ENCODE results near the gene GALNT18. TPM values are rescaled to one million over a fixed set of nuclear protein-coding genes. Genes with fewer than 3 reads are reported as not detected.

Gene GALNT18
- total RNA-seq, 1 experiment from 2014 or later: 9.2 TPM

- Mint-ChIP-seq H3K27ac (ENCODE audit: unreplicated experiment) (no peak overlapping the region), H3K4me1 (ENCODE audit: low read depth, unreplicated experiment) (peaks cover 9% of the 10 kb centered on the region), H3K36me3 (ENCODE audit: insufficient read depth, unreplicated experiment) (no peaks in the 10 kb centered on the region), H3K4me3 (ENCODE audit: low read depth, unreplicated experiment) (no peak overlapping the region), H3K27me3 (ENCODE audit: unreplicated experiment) (peaks cover 13% of the 10 kb centered on the region), H3K9me3 (ENCODE audit: low read depth, unreplicated experiment) (no peaks in the 10 kb centered on the region)
- CTCF ChIA-PET: no interaction called here
- DNase-seq: no peak
- intact Hi-C loops (cut with micrococcal nuclease; ENCODE audit: unreplicated experiment): no loop called here
- TF ChIP-seq CTCF (IDR thresholded peaks at IDR 0.05; ENCODE audit: unreplicated experiment): no peak
- no TSS peak for BruUV-seq (replicated peaks)
These were observed 41.8 kb downstream of the GALNT18 start for GRCh38 chr11:11580012-11580411.

GRCh38 chr11:11579012-11579988 is 42.5 kb downstream of the GALNT18 start:
- no peaks in the 10 kb centered on the region for H3K36me3 Mint-ChIP-seq (ENCODE audit: insufficient read depth, unreplicated experiment)
- TF ChIP-seq CTCF (IDR thresholded peaks at IDR 0.05; ENCODE audit: unreplicated experiment): no peak
- H3K27ac Mint-ChIP-seq (ENCODE audit: unreplicated experiment): no peak overlapping the region
- intact Hi-C loops (cut with micrococcal nuclease; ENCODE audit: unreplicated experiment): no loop called here
- CTCF ChIA-PET: no interaction called here
- no peak for DNase-seq
- peaks cover 13% of the 10 kb centered on the region for H3K27me3 Mint-ChIP-seq (ENCODE audit: unreplicated experiment)
- no peak overlapping the region for H3K4me3 Mint-ChIP-seq (ENCODE audit: low read depth, unreplicated experiment)
- peaks cover 5% of the 10 kb centered on the region for H3K4me1 Mint-ChIP-seq (ENCODE audit: low read depth, unreplicated experiment)
- no TSS peak for BruUV-seq (replicated peaks)
- no peaks in the 10 kb centered on the region for H3K9me3 Mint-ChIP-seq (ENCODE audit: low read depth, unreplicated experiment)

- no peak for TF ChIP-seq CTCF (IDR thresholded peaks at IDR 0.05; ENCODE audit: unreplicated experiment)
- Mint-ChIP-seq H3K27me3 (ENCODE audit: unreplicated experiment) (peaks cover 13% of the 10 kb centered on the region), H3K27ac (ENCODE audit: unreplicated experiment) (no peak overlapping the region), H3K4me1 (ENCODE audit: low read depth, unreplicated experiment) (no peaks in the 10 kb centered on the region), H3K4me3 (ENCODE audit: low read depth, unreplicated experiment) (no peak overlapping the region), H3K9me3 (ENCODE audit: low read depth, unreplicated experiment) (no peaks in the 10 kb centered on the region), H3K36me3 (ENCODE audit: insufficient read depth, unreplicated experiment) (no peaks in the 10 kb centered on the region)
- no TSS peak for BruUV-seq (replicated peaks)
- intact Hi-C loops (cut with micrococcal nuclease; ENCODE audit: unreplicated experiment): no loop called here
- no peak for DNase-seq
- CTCF ChIA-PET: no interaction called here
These were observed 43.6 kb downstream of the GALNT18 start for GRCh38 chr11:11577932-11578911.

GRCh38 chr11:11577251-11577855 is 44.5 kb downstream of the GALNT18 start:
- H3K4me3 Mint-ChIP-seq (ENCODE audit: low read depth, unreplicated experiment): no peak overlapping the region
- H3K27me3 Mint-ChIP-seq (ENCODE audit: unreplicated experiment): peaks cover 11% of the 10 kb centered on the region
- H3K27ac Mint-ChIP-seq (ENCODE audit: unreplicated experiment): no peak overlapping the region
- intact Hi-C loops (cut with micrococcal nuclease; ENCODE audit: unreplicated experiment): no loop called here
- DNase-seq: no peak
- no peak for TF ChIP-seq CTCF (IDR thresholded peaks at IDR 0.05; ENCODE audit: unreplicated experiment)
- H3K36me3 Mint-ChIP-seq (ENCODE audit: insufficient read depth, unreplicated experiment): no peaks in the 10 kb centered on the region
- H3K4me1 Mint-ChIP-seq (ENCODE audit: low read depth, unreplicated experiment): no peaks in the 10 kb centered on the region
- H3K9me3 Mint-ChIP-seq (ENCODE audit: low read depth, unreplicated experiment): no peaks in the 10 kb centered on the region
- no TSS peak for BruUV-seq (replicated peaks)
- CTCF ChIA-PET: no interaction called here

All from Calu3 (cell line).